Astrocyte of the hippocampus (primary cell): ENCODE results near the gene PSMB4.
"Not testable (repeated sequence)": the region's sequence is repeated elsewhere in the genome, so short reads cannot be mapped to it uniquely, and the experiment has no call there.

Source experiments
- DNase-seq: peaks from one replicate; pipeline ENCODE4 v3.0.0; 2011; ENCODE audit warnings: low read depth, low spot score

Gene PSMB4

DNA sequence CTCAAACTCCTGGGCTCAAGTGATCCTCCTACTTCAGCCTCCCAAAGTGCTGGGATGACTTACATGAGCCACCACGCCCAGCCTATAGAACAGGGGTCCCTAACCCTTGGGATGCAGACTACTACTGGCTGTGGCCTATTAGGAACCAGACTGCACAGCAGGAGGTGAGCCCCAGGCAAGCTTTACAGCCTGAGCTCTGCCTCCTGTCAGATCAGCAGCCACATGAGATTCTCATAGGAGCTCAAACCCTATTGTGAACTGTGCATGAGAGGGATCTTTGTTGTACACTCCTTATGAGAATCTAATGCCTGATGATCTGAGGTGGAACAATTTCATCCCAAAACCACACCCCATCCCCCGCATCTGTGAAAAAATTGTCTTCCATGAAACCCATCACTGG is 13.4 kb upstream of the PSMB4 start:
- DNase-seq: no peak

DNA sequence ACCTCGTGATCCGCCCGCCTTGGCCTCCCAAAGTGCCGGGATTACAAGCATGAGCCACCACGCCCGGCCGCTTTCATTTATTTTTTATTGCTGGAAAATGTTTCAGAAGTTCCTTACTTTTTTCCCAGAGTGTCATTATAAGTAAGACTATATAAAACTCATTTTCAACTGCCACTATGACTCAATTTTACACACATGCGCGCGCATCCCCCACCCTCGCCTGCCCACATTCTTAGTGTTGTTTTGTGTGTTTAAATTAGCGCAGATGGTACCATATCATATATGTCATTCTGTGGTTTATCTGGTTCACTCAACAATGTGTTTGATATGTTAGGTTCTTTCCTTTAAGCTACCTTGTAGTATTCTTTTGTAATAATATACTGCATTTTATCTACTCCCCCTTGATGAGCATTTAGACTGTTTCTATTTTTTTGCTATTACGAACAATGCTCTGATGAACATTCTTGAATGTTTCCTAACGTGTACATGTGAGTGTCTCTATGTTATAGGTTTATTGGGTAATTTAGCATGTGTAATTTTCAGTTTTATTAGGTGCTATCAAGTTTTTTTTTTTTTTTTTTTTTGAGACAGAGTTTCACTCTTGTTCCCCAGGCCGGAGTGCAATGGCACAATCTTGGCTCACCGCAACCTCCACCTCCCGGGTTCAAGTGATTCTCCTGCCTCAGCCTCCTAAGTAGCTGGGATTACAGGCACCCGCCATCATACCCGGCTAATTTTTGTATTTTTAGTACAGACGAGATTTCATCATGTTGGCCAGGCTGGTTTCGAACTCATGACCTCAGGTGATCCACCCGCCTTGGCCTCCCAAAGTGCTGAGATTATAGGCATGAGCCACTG is 8.9 kb upstream of the PSMB4 start:
- DNase-seq: not testable (repeated sequence)

DNA sequence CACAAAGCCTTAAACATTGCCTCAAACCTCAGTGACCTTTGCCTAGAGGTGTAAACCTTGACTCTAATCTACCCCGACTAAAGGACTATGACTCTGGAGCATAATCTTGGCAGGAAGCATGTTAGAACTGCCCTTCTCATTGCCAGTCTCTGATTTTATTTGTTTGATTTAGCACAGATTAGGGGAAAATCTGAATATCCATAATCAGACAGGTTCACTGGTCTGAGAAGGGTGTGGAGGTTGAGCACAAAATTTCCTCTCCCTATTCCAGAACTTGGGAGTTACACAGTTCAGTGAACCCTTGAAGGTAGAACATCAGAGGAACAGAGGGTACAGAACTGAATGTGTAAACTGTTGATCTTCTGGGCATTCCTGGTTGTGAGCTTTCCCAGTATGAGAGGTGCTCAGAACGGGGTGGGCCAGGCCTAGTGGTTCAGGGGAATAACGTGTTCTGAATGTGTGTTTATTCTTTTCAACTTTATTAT is 8.3 kb upstream of the PSMB4 start:
- DNase-seq: no peak

DNA sequence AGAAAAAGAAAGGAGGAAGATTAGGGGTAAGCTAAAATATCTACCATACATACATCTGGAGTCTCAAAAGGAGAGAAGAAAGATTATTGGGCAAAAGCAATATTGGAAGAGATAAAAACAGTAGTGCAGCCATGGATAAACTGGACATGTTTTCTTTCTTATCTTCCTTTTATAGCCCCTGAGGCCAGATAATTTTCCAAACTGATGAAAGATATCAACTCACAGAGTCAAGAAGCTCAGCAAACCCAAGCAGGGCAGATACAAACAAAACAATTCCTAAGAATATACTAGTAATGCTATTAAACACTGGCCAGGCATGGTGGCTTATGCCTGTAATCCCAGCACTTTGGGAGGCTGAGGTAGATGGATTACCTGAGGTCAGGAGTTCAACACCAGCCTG is 5.8 kb upstream of the PSMB4 start:
- DNase-seq: no peak

DNA sequence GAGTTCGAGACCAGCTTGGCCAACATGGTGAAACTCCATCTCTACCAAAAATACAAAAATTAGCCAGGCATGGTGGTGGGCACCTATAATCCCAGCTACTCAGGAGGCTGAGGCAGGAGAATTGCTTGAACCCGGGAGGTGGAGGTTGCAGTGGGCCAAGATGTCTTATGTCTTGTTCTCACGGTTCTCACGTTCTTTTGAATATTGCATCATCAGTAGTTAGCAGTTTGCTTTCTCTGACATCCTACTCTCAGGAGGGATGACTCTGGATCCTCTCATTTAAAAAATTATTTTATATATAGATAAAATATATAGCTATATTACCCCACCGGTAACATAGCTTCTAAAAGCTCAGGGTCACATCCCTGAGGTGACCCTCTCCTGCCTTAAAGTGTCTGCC is 3.1 kb upstream of the PSMB4 start:
- not testable (repeated sequence) for DNase-seq

DNA sequence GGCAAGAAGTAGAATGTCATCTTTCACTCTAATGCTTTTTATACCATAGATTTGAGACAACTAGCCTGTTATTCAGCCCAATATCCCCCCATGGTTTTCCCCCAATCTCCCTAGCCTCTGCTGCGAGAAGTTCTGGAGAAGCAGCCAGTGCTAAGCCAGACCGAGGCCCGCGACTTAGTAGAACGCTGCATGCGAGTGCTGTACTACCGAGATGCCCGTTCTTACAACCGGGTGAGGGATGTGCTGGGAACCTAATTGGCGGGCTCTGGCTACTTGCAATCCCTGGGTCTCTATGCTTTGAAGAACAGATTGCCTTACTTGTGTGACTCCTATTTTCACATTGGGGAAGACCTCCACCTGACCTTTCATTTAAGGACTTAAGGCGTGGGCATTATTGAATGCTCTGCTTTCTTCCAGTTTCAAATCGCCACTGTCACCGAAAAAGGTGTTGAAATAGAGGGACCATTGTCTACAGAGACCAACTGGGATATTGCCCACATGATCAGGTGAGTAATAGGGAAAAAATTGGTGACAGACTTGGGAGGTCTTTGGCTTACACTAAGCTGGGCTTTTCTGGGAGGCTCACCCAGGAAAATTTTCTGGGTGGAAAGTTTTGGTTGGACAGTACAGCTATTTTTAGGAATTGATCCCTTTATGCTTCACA is 1.9 kb downstream of the PSMB4 start:
- peak; percentile 28 for DNase-seq

DNA sequence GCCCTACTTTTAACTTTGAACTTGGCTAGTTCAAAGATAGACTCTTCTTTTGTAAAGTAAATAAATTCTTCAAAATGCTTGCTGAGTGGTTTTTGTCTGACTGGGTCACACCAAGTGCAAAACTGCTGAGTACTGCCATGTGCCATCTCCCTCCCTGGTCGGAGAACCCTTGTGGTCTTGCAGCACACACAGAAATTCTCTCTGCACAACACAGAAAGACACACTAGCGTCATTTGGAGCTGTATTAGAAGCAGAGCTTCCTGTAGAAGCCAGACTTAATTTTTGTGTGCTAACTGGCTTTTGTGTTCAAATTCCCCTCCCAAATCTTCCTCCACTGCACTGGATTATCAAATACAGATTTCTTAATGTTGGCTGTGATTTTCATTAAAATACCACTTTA is 2.5 kb downstream of the PSMB4 start:
- no peak for DNase-seq

DNA sequence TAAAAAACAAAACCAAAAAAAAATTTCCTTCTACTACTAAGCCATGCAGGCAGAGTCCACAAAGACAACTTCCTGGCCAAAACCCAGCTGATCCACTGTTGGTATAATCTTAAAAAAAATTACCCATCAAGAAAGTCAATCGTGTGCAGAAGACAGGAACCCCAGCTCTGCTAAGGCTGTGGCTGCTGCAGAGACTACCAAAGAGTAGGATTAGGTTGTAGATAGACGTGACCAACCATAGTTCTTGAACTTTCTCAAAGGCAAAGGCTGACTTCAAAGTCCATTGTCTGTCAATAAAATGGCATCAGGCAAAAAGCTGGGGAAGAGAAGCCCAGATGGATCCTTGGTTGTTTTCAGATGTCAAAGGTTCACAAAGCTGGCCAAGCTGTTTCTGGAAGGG is 3.4 kb downstream of the PSMB4 start:
- DNase-seq: no peak

DNA sequence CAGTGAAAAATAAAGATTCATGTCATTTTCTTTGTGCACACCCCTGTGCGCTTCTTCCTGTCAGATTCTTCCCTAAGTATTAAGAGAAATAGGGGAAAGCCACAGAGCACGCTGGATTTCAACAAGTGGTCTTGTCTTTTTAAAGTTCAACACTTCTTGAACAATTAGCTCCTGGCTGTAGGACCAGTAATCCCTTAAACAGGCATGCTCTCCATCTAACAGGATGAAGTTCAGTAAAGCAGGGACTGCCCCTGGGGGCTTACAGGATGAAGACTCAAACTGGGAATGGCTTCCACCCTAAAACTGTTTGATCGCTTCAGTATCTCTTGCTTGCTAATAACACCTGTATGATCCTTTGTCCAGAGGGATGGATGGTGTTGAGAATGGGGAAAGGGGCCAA is 4.2 kb downstream of the PSMB4 start:
- DNase-seq: no peak

DNA sequence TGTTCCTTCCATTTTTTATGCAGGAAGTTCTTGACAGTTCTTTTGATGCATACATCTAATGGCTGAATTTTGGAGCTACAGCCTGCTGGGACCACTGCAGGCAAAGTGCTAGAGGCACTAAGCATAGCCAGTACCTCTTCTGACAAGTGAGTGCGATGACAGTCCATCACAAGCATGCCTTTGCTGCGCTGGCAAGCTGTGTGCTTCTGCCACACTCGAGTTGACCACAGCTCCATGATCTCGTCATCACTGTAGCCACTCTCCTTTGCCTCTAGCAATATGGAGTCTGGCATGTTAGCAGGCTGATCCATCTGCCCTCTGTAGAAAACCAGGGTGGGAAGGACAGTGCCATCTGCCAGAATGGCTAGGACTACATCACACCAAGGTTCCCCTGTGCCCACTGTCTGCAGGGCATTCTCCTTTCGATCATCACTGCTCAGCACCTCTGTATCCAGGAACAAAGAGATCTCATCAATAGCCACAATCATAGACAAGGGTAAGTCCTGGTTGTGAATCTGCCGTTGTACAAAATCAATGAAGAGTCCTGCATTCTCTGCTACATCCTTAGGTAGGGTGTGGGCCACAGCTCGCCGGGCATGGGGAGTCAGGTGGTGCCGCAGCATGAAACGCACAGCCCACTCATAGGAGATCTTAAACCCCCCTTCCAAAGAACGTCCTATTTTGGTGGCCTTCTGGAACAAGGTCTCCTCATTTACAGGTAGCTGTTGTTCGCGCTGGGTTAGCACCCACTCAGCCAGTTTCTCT is 6.0 kb downstream of the PSMB4 start:
- DNase-seq: no peak

DNA sequence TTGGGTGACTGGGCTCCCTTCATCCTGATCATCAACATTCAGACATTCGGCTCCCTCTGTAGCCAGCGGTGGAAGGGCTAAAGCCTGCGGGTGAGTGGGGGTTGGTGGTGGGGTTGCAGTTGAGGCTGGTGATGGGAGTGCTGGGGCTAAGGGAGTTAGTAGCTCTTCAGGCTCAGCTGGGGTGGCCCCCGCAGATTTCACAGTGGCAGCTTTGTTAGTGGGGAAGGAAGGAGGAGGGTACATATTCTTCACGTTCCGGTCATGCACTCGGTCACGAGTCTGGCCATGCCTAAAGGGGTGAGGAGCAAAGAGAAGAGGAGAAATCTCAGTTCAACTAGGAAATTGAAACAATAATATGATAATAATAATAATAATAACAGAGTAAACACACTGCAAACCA is 6.8 kb downstream of the PSMB4 start:
- DNase-seq: no peak

DNA sequence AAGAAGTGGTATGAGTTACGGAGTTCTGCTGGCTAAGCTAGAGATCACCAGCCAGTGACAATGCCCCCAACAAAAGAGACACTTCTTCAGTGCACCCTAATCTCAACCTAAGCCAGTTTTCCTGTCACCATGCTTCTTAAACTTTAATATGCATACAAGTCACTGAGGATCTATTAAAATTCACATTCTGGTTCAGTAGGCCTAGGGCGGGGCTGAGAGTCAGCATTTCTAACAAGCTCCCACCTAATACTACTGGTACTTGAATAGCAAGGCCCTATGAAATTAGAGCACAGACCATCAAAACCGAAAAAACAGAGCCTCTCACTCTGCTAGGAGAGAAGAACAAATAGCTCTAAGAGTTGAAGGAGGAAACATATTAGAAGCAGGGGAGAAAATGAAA is 7.9 kb downstream of the PSMB4 start:
- no peak for DNase-seq

DNA sequence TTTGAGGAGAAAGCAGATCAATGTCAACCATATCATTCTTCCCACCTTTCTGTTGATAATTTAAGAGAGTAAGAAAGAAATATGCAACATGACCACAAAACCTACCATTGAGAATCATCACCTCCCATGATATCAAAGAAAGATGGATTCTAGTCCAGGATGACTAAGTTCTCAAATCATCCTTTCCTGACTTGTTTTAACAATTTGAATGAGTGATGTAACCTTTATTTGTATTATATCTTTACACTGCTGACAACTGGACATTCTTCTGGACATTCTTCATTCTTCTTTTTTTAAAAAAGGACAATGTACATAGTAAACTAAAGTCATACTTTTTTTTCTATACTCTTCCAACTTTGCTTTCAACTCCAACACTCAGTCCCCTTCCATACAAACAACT is 9.5 kb downstream of the PSMB4 start:
- no peak for DNase-seq

DNA sequence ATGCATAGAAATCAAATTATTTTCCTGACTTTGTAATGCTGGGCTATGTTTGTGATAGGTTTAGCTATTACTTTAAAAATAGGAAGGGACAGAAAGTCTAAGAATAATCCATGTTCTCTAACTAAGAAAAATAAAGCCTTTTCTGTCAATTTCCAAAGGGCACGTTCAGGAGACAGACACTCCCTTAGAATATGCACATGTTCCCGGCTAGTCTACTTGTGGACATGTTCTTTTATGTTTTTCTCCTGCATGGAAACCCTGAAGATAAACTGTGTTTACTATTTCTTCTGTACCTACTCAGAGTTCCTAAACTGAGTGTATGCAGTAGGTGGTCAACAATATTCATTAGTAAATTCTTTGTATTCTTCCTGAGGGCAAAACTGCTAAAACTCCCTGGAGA is 12.5 kb downstream of the PSMB4 start:
- DNase-seq: no peak

DNA sequence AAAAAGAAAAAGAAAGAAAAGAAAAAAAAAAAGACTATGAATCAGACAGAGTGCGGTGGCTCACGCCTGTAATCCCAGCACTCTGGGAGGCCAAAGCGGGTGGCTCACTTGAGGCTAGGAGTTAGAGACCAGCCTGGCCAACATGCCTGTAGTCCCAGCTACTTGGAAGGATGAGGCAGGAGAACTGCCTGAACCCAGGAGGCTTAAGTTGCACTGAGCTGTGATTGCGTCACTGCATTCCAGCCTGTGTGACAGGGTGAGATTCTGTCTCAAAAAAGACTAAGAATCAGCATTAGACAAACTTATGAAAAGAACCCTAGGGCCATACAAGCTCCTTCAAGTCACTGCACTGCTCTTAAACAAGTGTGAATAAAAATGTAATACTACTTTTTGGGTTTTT is 16.9 kb downstream of the PSMB4 start:
- DNase-seq: peak; percentile 30

DNA sequence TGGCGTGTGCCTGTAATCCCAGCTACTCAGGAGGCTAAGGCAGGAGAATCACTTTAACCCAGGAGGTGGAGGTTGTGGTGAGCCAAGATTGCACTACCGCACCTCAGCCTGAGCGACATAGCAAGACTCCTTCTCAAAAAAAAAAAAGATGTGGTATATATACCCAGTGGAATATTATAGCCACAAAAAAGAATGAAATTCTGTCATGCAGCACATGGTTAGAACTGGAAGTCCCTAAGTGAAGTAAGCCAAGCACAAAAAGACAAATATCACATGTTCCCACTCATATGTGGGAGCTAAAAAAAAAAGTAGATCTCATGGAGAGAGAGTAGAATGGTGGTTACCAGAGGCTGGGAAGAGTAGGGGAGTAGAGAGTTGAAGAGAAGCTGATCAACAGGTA is 18.7 kb downstream of the PSMB4 start:
- no peak for DNase-seq

DNA sequence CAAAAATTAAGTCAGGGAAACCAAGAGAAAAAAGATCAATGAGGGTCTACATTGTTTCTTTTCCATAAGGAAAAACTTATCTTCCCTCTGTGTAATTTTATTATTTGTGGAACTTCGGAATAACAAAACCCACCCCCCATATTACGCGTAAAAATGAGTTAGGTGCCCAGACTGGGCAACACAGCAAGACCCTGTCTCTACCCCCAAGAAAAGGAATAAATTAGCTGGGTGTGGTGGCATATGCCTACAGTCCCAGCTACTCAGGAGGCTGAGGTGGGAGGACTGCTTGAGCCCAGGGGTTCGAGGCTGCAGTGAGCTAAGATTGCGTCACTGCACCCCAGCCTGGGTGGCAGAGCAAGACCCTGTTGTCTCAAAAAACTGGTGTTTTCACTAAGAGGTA is 20.4 kb downstream of the PSMB4 start:
- no peak for DNase-seq

DNA sequence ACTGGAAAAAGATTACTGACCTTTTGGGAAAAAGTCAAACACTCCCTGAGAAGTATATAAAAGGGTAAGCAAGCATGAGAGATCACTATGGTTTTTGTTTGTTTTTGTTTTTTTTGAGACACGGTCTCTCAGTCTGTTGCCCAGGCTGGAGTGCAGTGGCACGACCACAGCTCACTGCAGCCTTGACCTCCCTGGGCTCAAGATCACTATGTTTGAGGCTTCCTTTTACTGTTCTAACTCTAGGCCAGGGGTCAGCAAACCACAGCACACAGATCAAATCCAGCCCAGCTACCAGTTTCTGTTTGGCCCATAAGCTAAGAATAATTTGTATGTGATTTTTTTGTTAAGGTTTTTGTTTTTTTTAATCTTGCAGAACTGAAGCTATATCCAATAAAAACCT is 25.7 kb downstream of the PSMB4 start:
- no peak for DNase-seq

DNA sequence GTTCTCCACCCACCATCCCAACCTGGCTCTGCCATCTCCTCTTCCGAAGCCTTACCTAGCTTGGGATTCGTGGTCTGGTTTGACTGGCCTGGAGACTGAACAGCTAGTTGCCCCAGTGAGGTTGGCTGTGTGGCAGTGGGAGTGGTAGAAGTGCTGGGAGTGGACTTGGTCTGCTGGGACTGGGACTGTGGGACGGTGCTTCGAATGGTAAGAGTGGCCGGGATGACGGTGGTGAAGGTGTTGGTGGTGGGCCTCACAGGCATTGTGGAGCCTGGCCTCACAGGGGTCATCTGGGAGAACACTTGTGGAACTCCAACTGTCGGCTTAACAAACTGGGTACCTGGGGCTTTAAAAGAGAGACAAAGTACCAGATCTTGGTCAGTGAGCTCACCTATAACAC is 28.7 kb downstream of the PSMB4 start:
- no peak for DNase-seq

DNA sequence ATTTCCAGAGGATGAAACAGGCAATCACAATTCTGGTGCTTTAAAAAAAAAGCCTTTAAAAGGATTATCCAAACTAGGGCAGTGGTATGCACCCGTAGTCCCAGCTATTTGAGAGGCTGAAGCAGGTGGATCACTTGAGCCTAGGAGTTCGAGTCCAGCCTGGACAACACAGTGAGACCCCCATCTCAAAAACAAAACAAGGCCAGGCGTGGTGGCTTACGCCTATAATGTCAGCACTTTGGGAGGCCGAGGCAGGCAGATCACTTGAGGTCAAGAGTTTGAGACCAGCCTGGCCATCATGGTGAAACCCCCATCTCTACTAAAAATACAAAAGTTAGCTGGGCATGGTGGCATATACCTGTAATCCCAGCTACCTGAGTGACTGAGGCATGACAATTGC is 34.5 kb downstream of the PSMB4 start:
- DNase-seq: not testable (repeated sequence)

DNA sequence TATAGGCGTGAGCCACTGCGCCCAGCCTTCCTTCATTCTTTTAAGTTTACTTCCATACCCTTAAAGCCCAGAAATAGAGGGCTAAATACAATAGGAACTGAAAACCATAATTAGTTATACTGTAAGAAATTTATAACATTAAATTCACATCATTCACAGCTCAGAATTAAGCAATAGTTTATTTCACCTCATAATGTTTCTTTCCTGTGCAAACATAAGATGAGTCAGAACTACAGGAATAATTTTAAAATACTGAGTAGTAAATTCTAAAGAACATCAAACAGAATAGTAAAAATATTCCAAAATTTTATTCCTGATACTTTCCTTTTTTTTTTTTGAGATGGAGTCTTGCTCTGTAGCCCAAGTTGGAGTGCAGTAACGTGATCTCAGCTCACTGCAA is 35.8 kb downstream of the PSMB4 start:
- DNase-seq: no peak

DNA sequence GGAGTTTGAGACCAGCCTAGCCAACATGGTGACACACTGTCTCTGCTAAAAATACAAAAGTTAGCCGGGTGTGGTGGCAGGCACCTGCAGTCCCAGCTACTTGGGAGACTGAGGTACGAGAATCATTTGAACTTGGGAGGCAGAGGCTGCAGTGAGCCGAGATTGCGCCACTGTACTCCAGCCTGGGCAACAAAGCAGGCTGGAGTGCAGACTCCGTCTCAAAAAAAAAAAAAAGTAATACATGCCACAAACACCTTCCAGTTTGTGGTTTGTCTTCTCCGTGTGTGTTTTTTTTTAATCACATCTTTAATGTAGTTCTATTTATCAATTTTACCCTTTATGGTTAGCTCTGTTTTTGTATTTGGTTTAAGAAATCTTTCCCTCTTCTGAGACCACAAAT is 37.6 kb downstream of the PSMB4 start:
- DNase-seq: no peak
